Measurements from ENCODE around the gene MRPL16. TPM values are rescaled to one million over a fixed set of nuclear protein-coding genes. Genes with fewer than 3 reads are reported as not detected.

The MRPL16 gene
- total RNA-seq, 2 experiments from 2014 or later: 76.4 to 78.7 TPM

GRCh38 chr11:59841514-59841913, 30.9 kb upstream of the MRPL16 start:
- Mint-ChIP-seq H3K9me3 (no peaks in the 10 kb centered on the region), H3K4me3 (no peak overlapping the region), H3K4me1 (ENCODE audit: low read depth) (no peaks in the 10 kb centered on the region), H3K36me3 (ENCODE audit: low read depth) (no peaks in the 10 kb centered on the region), H3K27ac (no peak overlapping the region), H3K27me3 (peaks cover 3% of the 10 kb centered on the region)
- no peak for ATAC-seq
- ChIA-PET CTCF (no interaction called here), POLR2A (no interaction called here)
- intact Hi-C loops (cut with micrococcal nuclease): no loop called here
- no peak for TF ChIP-seq CTCF (IDR thresholded peaks at IDR 0.05)
- DNase-seq: no peak

- intact Hi-C loops (cut with micrococcal nuclease): no loop called here
- no peak for TF ChIP-seq CTCF (IDR thresholded peaks at IDR 0.05)
- ATAC-seq (no peak), DNase-seq (no peak)
- Mint-ChIP-seq H3K4me3 (no peak overlapping the region), H3K36me3 (ENCODE audit: low read depth) (no peaks in the 10 kb centered on the region), H3K27ac (no peak overlapping the region), H3K4me1 (ENCODE audit: low read depth) (no peaks in the 10 kb centered on the region), H3K27me3 (peaks cover 3% of the 10 kb centered on the region), H3K9me3 (no peaks in the 10 kb centered on the region)
- POLR2A ChIA-PET: no interaction called here
- CTCF ChIA-PET: no interaction called here
These were observed 29.0 kb upstream of the MRPL16 start for GRCh38 chr11:59839615-59840014.

GRCh38 chr11:59833602-59834001, 23.0 kb upstream of the MRPL16 start:
- intact Hi-C loops (cut with micrococcal nuclease): no loop called here
- DNase-seq (no peak), ATAC-seq (no peak)
- H3K4me1 Mint-ChIP-seq (ENCODE audit: low read depth): peaks cover 5% of the 10 kb centered on the region
- no peak for TF ChIP-seq CTCF (IDR thresholded peaks at IDR 0.05)
- no peak overlapping the region for H3K27ac Mint-ChIP-seq
- no peaks in the 10 kb centered on the region for H3K9me3 Mint-ChIP-seq
- no peaks in the 10 kb centered on the region for H3K36me3 Mint-ChIP-seq (ENCODE audit: low read depth)
- H3K4me3 Mint-ChIP-seq: no peak overlapping the region
- ChIA-PET CTCF (no interaction called here), POLR2A (no interaction called here)
- peaks cover 3% of the 10 kb centered on the region for H3K27me3 Mint-ChIP-seq

GRCh38 chr11:59829358-59829757, 18.8 kb upstream of the MRPL16 start:
- TF ChIP-seq CTCF (IDR thresholded peaks at IDR 0.05): no peak
- H3K4me1 Mint-ChIP-seq (ENCODE audit: low read depth): peaks cover 5% of the 10 kb centered on the region
- POLR2A ChIA-PET: no interaction called here
- CTCF ChIA-PET: no interaction called here
- peaks cover 4% of the 10 kb centered on the region for H3K27me3 Mint-ChIP-seq
- intact Hi-C loops (cut with micrococcal nuclease): no loop called here
- H3K4me3 Mint-ChIP-seq: no peak overlapping the region
- ATAC-seq (no peak), DNase-seq (no peak)
- H3K27ac Mint-ChIP-seq: no peak overlapping the region
- no peaks in the 10 kb centered on the region for H3K36me3 Mint-ChIP-seq (ENCODE audit: low read depth)
- H3K9me3 Mint-ChIP-seq: no peaks in the 10 kb centered on the region

- Mint-ChIP-seq H3K36me3 (ENCODE audit: low read depth) (no peaks in the 10 kb centered on the region), H3K9me3 (no peaks in the 10 kb centered on the region), H3K27ac (no peak overlapping the region), H3K4me3 (no peak overlapping the region), H3K27me3 (peaks cover 4% of the 10 kb centered on the region), H3K4me1 (ENCODE audit: low read depth) (peaks cover 8% of the 10 kb centered on the region)
- intact Hi-C loops (cut with micrococcal nuclease): loop anchor here (5.0 kb wide), 1 partner anchor 94 kb away; no protein-coding TSS in a partner anchor
- peak; percentile 54 for DNase-seq
- peak; percentile 76 for ATAC-seq
- peak; percentile 67 for TF ChIP-seq CTCF (IDR thresholded peaks at IDR 0.05)
- POLR2A ChIA-PET: no interaction called here
- CTCF ChIA-PET: interaction anchor here (0.6 to 1.2 kb wide), 6 partner anchors 9 to 307 kb away, joined by 3 to 7 read pairs (median 3); no protein-coding TSS in a partner anchor
These were observed 12.5 kb upstream of the MRPL16 start for GRCh38 chr11:59822989-59823566.

Data from activated CD8-positive, alpha-beta T cell treated with anti-CD3 and anti-CD28 coated beads for 36 hours (primary cell).